Ectodermal cell (in vitro differentiated cells): ENCODE data around the gene SEMA3E.
"Not testable (repeated sequence)": the region's sequence is repeated elsewhere in the genome, so short reads cannot be mapped to it uniquely, and the experiment has no call there.

Experiments
- H3K27ac ChIP-seq: 2 replicates; pipeline ENCODE4 v1.7.0; 2013; ENCODE audit warnings: mild to moderate bottlenecking, low read depth, low read length; ENCODE audit not compliant: insufficient read depth, poor library complexity, severe bottlenecking
- H3K27me3 ChIP-seq: 2 replicates; pipeline ENCODE4 v1.7.0; 2013; ENCODE audit warnings: mild to moderate bottlenecking, low read length; ENCODE audit not compliant: insufficient read depth, control insufficient read depth, poor library complexity, severe bottlenecking
- H3K36me3 ChIP-seq: one replicate; pipeline ENCODE4 v1.7.0; 2013; ENCODE audit warnings: low read length; ENCODE audit not compliant: control insufficient read depth, insufficient read depth
- H3K4me1 ChIP-seq: one replicate; pipeline ENCODE4 v1.7.0; 2013; ENCODE audit warnings: low read length; ENCODE audit not compliant: control insufficient read depth, insufficient read depth
- H3K4me3 ChIP-seq: 2 replicates; pipeline ENCODE4 v1.7.0; 2013; ENCODE audit warnings: low read depth, low read length, control low read depth; ENCODE audit not compliant: insufficient read depth
- H3K9me3 ChIP-seq: 2 replicates; pipeline ENCODE4 v1.7.0; 2013; ENCODE audit warnings: mild to moderate bottlenecking, low read length, moderate library complexity; ENCODE audit not compliant: control insufficient read depth
- WGBS, 2 experiments: methylation state at CpG; one replicate each; pipeline ENCODE4 v1.1.7; 2013; ENCODE audit warnings: missing lambda C conversion rate in 2 of 2; 5-methylcytosine and 5-hydroxymethylcytosine counted together

The SEMA3E gene

DNA sequence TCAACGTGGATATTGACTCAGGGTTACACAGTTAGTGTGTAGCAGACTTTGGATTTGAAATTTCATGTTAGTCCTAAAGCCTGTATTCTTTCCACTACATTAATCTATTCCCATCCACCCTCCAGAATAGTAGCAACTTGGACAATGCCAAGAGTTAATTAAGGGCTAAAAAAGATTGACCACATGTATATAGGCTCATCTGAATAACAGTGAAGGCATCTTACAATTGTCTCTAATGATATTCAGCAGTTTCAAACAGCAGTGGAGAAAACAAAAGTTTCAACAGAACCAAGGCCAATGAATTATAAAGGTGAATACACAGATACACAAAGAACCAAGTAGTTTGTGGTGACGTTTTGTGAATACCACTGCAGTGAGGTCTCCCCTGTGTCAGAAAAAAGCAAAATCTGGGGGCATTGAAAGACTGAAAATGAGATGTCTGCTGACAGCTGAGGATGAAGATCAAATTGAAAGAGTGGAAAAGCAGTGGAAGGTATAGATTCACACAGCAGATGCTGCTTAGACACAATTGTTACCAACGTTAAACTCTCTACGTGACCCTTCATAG is 202.8 kb downstream of the SEMA3E start:
- 15 to 46% methylated on average over 3 to 4 of the region's 4 CpGs for WGBS, 2 experiments
- Histone ChIP-seq H3K4me3 (no peak overlapping the region), H3K27me3 (no peaks in the 10 kb centered on the region), H3K9me3 (no peaks in the 10 kb centered on the region), H3K36me3 (no peaks in the 10 kb centered on the region), H3K27ac (no peak overlapping the region), H3K4me1 (peaks cover under 1% of the 10 kb centered on the region)

DNA sequence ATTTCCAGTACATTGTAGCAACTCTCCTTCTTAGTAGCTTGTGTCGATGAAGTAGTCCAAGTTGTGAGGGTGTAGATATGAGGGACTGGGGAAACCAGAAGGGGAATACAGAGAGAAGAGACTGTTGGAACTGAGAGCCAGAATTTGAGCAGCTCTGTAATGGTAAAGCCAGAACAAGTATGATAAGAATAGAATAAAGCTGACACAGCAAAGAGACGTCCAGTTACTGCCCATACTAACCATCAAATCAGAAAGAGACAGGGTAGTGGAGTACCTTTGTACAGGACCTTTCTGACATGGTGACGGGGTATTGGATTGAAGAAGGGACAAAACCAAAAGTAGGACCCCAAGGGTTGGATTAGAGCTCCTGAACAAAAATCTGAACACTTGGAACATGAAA is 206.0 kb downstream of the SEMA3E start:
- Histone ChIP-seq H3K4me1 (no peaks in the 10 kb centered on the region), H3K9me3 (no peaks in the 10 kb centered on the region), H3K27me3 (no peaks in the 10 kb centered on the region), H3K36me3 (no peaks in the 10 kb centered on the region), H3K27ac (no peak overlapping the region), H3K4me3 (no peak overlapping the region)
- 98 to 100% methylated on average over 3 of the region's 3 CpGs for WGBS, 2 experiments

DNA sequence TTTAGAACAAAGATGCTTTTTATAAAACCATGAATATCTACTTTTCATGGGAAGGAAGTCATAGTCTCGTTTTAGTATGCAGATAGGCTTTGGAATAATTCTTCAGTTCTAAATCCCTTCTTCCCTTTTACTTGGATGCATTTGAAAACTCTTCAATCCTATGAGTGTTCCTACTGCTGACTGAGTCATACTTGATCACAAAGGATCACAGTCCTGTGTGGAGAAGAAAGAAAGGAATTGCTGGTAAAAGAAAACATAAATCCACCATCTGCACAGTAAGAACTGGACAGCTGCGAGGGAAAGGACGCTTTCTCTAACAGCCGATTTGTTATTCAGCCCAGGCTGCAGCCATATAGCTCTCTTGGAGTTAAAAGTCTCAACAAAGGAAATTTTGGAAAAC is 209.9 kb downstream of the SEMA3E start:
- no peaks in the 10 kb centered on the region for H3K9me3 ChIP-seq
- 79 to 91% methylated on average over 3 to 4 of the region's 4 CpGs for WGBS, 2 experiments
- no peak overlapping the region for H3K27ac ChIP-seq
- H3K27me3 ChIP-seq, result no peaks in the 10 kb centered on the region
- H3K36me3 ChIP-seq, result no peaks in the 10 kb centered on the region
- no peaks in the 10 kb centered on the region for H3K4me1 ChIP-seq
- H3K4me3 ChIP-seq, result no peak overlapping the region

DNA sequence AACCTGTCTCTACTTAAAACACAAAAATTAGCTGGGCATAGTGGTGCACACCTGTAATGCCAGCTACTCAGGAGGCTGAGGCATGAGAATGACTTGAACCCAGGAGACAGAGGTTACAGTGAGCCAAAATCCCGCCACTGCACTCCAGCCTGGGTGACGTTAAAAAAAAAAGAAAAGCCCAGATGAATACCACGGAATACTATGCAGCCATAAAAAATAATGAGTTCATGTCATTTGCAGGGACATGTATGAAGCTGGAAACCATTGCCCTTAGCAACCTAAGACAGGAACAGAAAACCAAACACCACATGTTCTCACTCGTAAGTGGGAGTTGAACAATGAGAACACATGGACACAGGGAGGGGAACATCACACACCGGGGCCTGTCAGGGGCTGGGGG is 218.7 kb downstream of the SEMA3E start:
- not testable (repeated sequence) for H3K9me3 ChIP-seq, H3K36me3 ChIP-seq, H3K27ac ChIP-seq, H3K4me3 ChIP-seq, H3K27me3 ChIP-seq
- H3K4me1 ChIP-seq, result peaks cover 14% of the 10 kb centered on the region
- 93 to 96% methylated on average over 5 of the region's 5 CpGs for WGBS, 2 experiments

DNA sequence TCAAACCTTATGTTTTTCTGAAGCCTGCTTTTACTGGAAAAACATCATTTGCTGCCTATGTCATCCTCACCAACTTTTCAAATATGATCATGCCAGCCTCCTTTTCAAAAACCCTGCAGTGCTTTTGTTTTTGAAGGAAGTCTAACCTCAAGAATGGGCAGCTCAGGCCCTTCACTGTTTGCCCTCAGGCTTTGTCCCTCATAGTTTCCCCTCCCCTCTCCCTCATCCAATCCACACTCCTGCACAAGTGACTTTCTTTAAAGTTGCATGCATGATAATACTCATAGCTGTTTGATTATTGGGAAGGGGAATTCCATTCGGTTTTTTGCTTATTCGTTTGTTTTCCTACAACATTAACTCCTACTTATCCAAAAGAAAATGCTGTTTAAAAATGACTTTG is 219.4 kb downstream of the SEMA3E start:
- no peak overlapping the region for H3K4me3 ChIP-seq
- H3K27me3 ChIP-seq, result no peaks in the 10 kb centered on the region
- no peak overlapping the region for H3K27ac ChIP-seq
- WGBS, 2 experiments, result no CpG with 5 or more reads among the region's 2 CpGs
- no peaks in the 10 kb centered on the region for H3K9me3 ChIP-seq
- peaks cover 14% of the 10 kb centered on the region for H3K4me1 ChIP-seq
- no peaks in the 10 kb centered on the region for H3K36me3 ChIP-seq

DNA sequence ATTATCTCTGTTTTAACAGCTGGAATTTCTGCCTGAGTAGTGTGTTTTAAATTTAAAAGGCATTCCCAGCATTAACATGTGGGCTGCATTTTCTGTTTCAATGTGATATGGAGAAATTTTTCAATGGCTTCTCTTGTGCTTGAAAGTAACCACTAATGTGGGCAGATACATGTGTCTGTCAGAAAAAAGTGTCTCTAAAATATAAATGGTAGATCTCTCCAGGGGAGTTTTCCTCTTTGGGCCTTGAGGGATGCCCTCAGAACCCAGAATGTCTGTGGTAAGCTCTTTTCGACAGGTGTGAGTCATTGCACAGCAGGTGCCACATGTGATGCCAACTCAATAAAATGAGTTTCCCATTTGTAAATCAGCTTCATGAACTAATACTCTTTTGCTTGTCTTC is 221.1 kb downstream of the SEMA3E start:
- Histone ChIP-seq H3K27me3 (no peaks in the 10 kb centered on the region), H3K36me3 (no peaks in the 10 kb centered on the region), H3K27ac (peak overlapping the region; percentile 19), H3K4me1 (peaks cover 14% of the 10 kb centered on the region), H3K4me3 (no peak overlapping the region), H3K9me3 (no peaks in the 10 kb centered on the region)
- WGBS, 2 experiments, result 71 to 82% methylated on average over 1 of the region's 1 CpG

DNA sequence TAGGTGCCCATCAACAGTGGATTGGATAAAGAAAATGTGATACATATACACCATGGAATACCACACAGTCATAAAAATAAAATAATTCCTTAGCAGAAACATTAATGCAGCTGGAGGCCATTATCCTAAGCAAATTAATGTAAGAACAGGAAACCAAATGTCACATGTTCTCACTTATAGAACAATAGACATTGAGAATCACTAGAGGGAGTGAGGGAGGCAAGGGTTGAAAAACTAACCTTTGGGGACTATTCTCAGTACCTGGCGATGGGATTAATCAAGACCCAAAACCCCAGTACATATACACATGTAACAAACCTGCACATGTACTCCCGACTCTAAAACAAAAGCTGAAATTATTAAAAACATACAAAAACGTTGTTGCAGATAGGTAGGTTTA is 222.6 kb downstream of the SEMA3E start:
- no peaks in the 10 kb centered on the region for H3K27me3 ChIP-seq
- H3K4me3 ChIP-seq, result no peak overlapping the region
- no peaks in the 10 kb centered on the region for H3K36me3 ChIP-seq
- H3K9me3 ChIP-seq, result no peaks in the 10 kb centered on the region
- peaks cover 14% of the 10 kb centered on the region for H3K4me1 ChIP-seq
- 80 to 93% methylated on average over 1 to 3 of the region's 3 CpGs for WGBS, 2 experiments
- no peak overlapping the region for H3K27ac ChIP-seq

DNA sequence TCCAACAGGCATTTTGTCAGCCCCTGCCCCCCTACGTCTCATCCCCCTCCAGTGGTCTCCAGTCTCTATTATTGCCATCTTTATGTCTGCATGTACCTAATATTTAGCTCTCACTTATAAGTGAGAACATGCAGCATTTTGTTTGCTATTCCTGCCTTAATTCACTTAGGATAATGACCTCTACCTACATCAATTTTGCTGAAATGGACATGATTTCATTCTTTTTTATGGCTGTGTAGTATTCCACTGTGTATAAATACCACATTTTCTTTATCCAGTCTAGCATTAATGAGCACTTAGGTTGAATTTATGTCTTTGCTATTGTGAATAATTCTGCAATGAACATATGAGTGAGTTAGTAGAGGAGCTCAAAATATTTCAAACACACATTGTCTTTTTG is 229.9 kb downstream of the SEMA3E start:
- no peaks in the 10 kb centered on the region for H3K27me3 ChIP-seq
- no peaks in the 10 kb centered on the region for H3K9me3 ChIP-seq
- H3K4me3 ChIP-seq, result no peak overlapping the region
- 89 to 100% methylated on average over 1 of the region's 1 CpG for WGBS, 2 experiments
- no peaks in the 10 kb centered on the region for H3K36me3 ChIP-seq
- peaks cover 6% of the 10 kb centered on the region for H3K4me1 ChIP-seq
- no peak overlapping the region for H3K27ac ChIP-seq

DNA sequence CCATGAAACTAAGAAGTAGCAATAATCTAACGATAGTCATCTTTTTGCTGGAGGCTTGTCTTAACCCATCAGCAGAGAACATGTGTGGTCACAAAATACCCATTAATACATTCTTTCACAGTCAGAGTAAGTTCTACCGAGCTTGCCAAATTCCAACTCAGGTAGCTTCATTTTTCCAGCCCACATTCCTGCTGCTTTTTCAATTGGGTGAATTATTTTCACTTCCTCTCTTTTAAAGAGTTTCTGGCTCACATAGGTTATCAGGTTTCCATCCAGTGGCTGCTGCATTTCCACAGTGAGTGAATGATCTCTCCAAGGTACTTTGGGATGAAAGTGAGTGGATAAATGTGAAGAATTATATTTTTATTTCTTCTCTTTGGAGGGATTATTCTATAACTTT is 233.1 kb downstream of the SEMA3E start:
- H3K9me3 ChIP-seq, result no peaks in the 10 kb centered on the region
- no peaks in the 10 kb centered on the region for H3K36me3 ChIP-seq
- H3K4me3 ChIP-seq, result no peak overlapping the region
- no peak overlapping the region for H3K27ac ChIP-seq
- H3K27me3 ChIP-seq, result no peaks in the 10 kb centered on the region
- H3K4me1 ChIP-seq, result peaks cover 6% of the 10 kb centered on the region
- WGBS, 2 experiments, result 39 to 52% methylated on average over 2 of the region's 2 CpGs

DNA sequence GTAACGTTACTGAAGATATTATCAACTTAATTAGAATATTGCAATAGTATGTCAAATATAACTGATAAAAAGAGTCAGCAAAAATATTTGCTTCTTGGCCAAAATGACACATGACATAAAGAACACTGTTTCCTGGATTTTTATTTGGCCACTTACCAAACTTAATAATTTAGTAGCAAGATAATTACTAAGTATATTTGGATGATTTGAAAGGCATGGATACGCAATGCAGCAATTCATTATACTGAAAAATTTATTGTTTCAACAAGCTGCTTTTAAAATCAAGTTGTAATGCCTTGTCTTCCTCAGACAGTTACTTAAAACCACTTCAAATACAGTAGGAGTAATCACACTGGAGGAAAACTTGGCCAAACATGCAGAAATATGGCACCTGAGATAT is 234.0 kb downstream of the SEMA3E start:
- H3K4me3 ChIP-seq, result no peak overlapping the region
- no peaks in the 10 kb centered on the region for H3K27me3 ChIP-seq
- peaks cover 6% of the 10 kb centered on the region for H3K4me1 ChIP-seq
- no CpG with 5 or more reads among the region's 2 CpGs for WGBS, 2 experiments
- H3K9me3 ChIP-seq, result no peaks in the 10 kb centered on the region
- H3K27ac ChIP-seq, result no peak overlapping the region
- H3K36me3 ChIP-seq, result no peaks in the 10 kb centered on the region

DNA sequence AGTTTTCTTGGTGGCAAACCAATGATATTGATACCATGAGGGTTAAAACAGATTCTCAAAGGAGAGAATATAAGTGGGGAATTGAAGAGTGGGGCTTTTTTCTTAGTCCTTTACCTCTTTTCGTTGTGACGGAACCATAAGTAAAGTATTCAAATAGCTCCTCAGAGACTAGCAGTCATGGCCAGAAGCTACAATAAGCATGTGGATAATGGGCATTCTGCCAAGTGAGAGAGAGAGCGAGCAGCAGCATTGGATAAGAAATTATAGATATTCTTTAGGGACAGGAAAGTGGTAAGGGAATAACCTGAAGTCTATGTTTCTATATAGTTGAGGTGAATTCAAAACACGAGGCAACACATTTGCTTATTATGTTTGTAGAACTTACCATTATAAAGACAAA is 235.1 kb downstream of the SEMA3E start:
- Histone ChIP-seq H3K4me1 (peaks cover 6% of the 10 kb centered on the region), H3K36me3 (no peaks in the 10 kb centered on the region), H3K4me3 (no peak overlapping the region), H3K27ac (no peak overlapping the region), H3K27me3 (no peaks in the 10 kb centered on the region), H3K9me3 (no peaks in the 10 kb centered on the region)
- WGBS, 2 experiments, result 53 to 64% methylated on average over 3 of the region's 4 CpGs
